Peyer's patch (tissue), 4 donors: ENCODE data around the gene CFD. TPM values are rescaled to one million over a fixed set of nuclear protein-coding genes. Genes with fewer than 3 reads are reported as not detected.
A peak's percentile ranks its signal among the peaks of the same experiment; 100 is the strongest.
"Not testable (repeated sequence)": the region's sequence is repeated elsewhere in the genome, so short reads cannot be mapped to it uniquely, and the experiment has no call there.

Experiments used
- DNase-seq, 3 donors: peaks; one replicate each; pipeline ENCODE4 v3.0.0-alpha.2; 2017 to 2019
- H3K27ac ChIP-seq, 4 donors: fragments of 200-600 bp; sonication (generic); one replicate each; pipeline ENCODE4 v1.5.1; 2016 to 2019
- H3K27me3 ChIP-seq, 2 donors: fragments of 200-600 bp; sonication (generic); one replicate each; pipeline ENCODE4 v1.5.1; 2019
- H3K36me3 ChIP-seq, 3 donors: fragments of 200-600 bp; sonication (generic); one replicate each; pipeline ENCODE4 v1.5.1; 2016 to 2019
- H3K4me1 ChIP-seq, 4 donors: fragments of 200-600 bp; sonication (generic); one replicate each; pipeline ENCODE4 v1.5.1; 2016 to 2019
- H3K4me3 ChIP-seq, 4 donors: fragments of 200-600 bp; sonication (generic); 1 replicate in 3 of 4; 2 replicates in 1 of 4; pipeline ENCODE4 v1.5.1; 2016 to 2019; ENCODE audit warnings: mild to moderate bottlenecking in 1 of 4
- H3K9me3 ChIP-seq, 4 donors: fragments of 200-600 bp; sonication (generic); one replicate each; pipeline ENCODE4 v1.5.1; 2016 to 2019; ENCODE audit warnings: mild to moderate bottlenecking in 1 of 4
- CTCF ChIP-seq, 6 experiments: fragments of 450-650 bp in 4 of 6; fragments of 200-600 bp in 2 of 6; sonication (generic) in 1 of 6; IDR thresholded peaks; one replicate each; pipeline ENCODE4 v1.5.1; 2017 to 2019; ENCODE audit warnings: antibody characterized with exemption in 6 of 6, mild to moderate bottlenecking in 3 of 6, moderate library complexity in 1 of 6
- POLR2A ChIP-seq, 2 donors: fragments of 450-650 bp; IDR thresholded peaks; one replicate each; pipeline ENCODE4 v1.5.1; 2017; ENCODE audit warnings: antibody characterized with exemption in 2 of 2, mild to moderate bottlenecking in 2 of 2, moderate library complexity in 2 of 2
- total RNA-seq, 4 donors: library from RNA; depleted of rRNA; stranded (reverse); fragments of >200 nt; gene quantifications; one replicate each; pipeline ENCODE4 v1.1.0, GENCODE V29; 2016

CFD gene
- total RNA-seq, 4 donors from 2014 or later = 140 to 403 (median 303) TPM

GRCh38 chr19:829129-829758 lies 30.2 kb upstream of the CFD start:
- Histone ChIP-seq H3K27me3 (peaks cover 0 to 9% of the 10 kb centered on the region in 2 donors), H3K9me3 (no peaks in the 10 kb centered on the region), H3K4me1 (no peaks in the 10 kb centered on the region), H3K4me3 (no peak overlapping the region), H3K27ac (no peak overlapping the region), H3K36me3 (no peaks in the 10 kb centered on the region)
- TF ChIP-seq CTCF (IDR thresholded peaks at IDR 0.05) = no peak
- TF ChIP-seq POLR2A (IDR thresholded peaks at IDR 0.05) = no peak
- DNase-seq = no peak

GRCh38 chr19:831407-832369 lies 27.8 kb upstream of the CFD start:
- TF ChIP-seq POLR2A (IDR thresholded peaks at IDR 0.05) (no peak), CTCF (IDR thresholded peaks at IDR 0.05) (no peak)
- H3K36me3 ChIP-seq = no peaks in the 10 kb centered on the region
- no peak overlapping the region for H3K4me3 ChIP-seq
- H3K27me3 ChIP-seq = peaks cover 0 to 9% of the 10 kb centered on the region in 2 donors
- H3K4me1 ChIP-seq = no peaks in the 10 kb centered on the region
- no peak overlapping the region for H3K27ac ChIP-seq
- DNase-seq = no peak
- no peaks in the 10 kb centered on the region for H3K9me3 ChIP-seq

GRCh38 chr19:834216-834615 lies 25.2 kb upstream of the CFD start:
- no peaks in the 10 kb centered on the region for H3K9me3 ChIP-seq
- no peaks in the 10 kb centered on the region for H3K4me1 ChIP-seq
- no peaks in the 10 kb centered on the region for H3K36me3 ChIP-seq
- TF ChIP-seq CTCF (IDR thresholded peaks at IDR 0.05) (no peak), POLR2A (IDR thresholded peaks at IDR 0.05) (no peak)
- peaks cover 0 to 9% of the 10 kb centered on the region in 2 donors for H3K27me3 ChIP-seq
- H3K4me3 ChIP-seq = no peak overlapping the region
- DNase-seq = no peak
- no peak overlapping the region for H3K27ac ChIP-seq

GRCh38 chr19:835210-835810 lies 24.2 kb upstream of the CFD start:
- Histone ChIP-seq H3K36me3 (no peaks in the 10 kb centered on the region), H3K4me1 (no peaks in the 10 kb centered on the region), H3K9me3 (no peaks in the 10 kb centered on the region), H3K27me3 (peaks cover 0 to 9% of the 10 kb centered on the region in 2 donors), H3K4me3 (no peak overlapping the region), H3K27ac (no peak overlapping the region)
- TF ChIP-seq POLR2A (IDR thresholded peaks at IDR 0.05) = no peak
- no peak for TF ChIP-seq CTCF (IDR thresholded peaks at IDR 0.05)
- peak in 1 of 3 donors; percentile 51 for DNase-seq

- H3K4me1 ChIP-seq = peaks cover 0 to 11% (median 6%) of the 10 kb centered on the region in 4 donors
- peaks cover 0 to 14% of the 10 kb centered on the region in 2 donors for H3K27me3 ChIP-seq
- peak in 1 of 3 donors; percentile 37 for DNase-seq
- no peak within 1 kb of the TSS for H3K27ac ChIP-seq
- H3K9me3 ChIP-seq = no peaks in the 10 kb centered on the region
- TF ChIP-seq POLR2A (IDR thresholded peaks at IDR 0.05) = no peak
- no peak for TF ChIP-seq CTCF (IDR thresholded peaks at IDR 0.05)
- no peak within 1 kb of the TSS for H3K4me3 ChIP-seq
- no peaks in the 10 kb centered on the region for H3K36me3 ChIP-seq
Observed at GRCh38 chr19:840519-841206, 18.8 kb upstream of the CFD start, which contains the start of gene PRTN3. Gene PRTN3 (plus strand): TSS chr19:840999. CDS start chr19:841009, 10 bp downstream.

- not testable (repeated sequence) for H3K27ac ChIP-seq, H3K4me3 ChIP-seq, H3K36me3 ChIP-seq, DNase-seq, H3K9me3 ChIP-seq
- H3K4me1 ChIP-seq = peaks cover 0 to 11% (median 6%) of the 10 kb centered on the region in 4 donors
- H3K27me3 ChIP-seq = peaks cover 0 to 22% of the 10 kb centered on the region in 2 donors
Observed at GRCh38 chr19:842802-843179, 16.7 kb upstream of the CFD start.
